KMS-11 (cell line): ENCODE results near the gene IGF2R.

Experiments
- H2AFZ ChIP-seq: fragments of 200-600 bp; sonication (generic); 2 replicates; pipeline ENCODE4 v1.6.1; 2016; ENCODE audit warnings: antibody characterized with exemption, mixed run types, low read depth
- H3K27ac ChIP-seq: fragments of 200-600 bp; sonication (generic); 2 replicates; pipeline ENCODE4 v1.6.1; 2016; ENCODE audit warnings: mild to moderate bottlenecking, mixed run types
- H3K27me3 ChIP-seq: fragments of 200-600 bp; sonication (generic); 2 replicates; pipeline ENCODE4 v1.6.1; 2017; ENCODE audit warnings: mild to moderate bottlenecking, low read depth, mixed run types, moderate library complexity; ENCODE audit not compliant: insufficient read depth
- H3K36me3 ChIP-seq: fragments of 200-600 bp; sonication (generic); 2 replicates; pipeline ENCODE4 v1.6.1; 2017; ENCODE audit warnings: mild to moderate bottlenecking, mixed run types; ENCODE audit not compliant: insufficient read depth
- H3K4me1 ChIP-seq: fragments of 200-600 bp; sonication (generic); 2 replicates; pipeline ENCODE4 v1.6.1; 2016; ENCODE audit warnings: mild to moderate bottlenecking, low read depth, mixed run types; ENCODE audit not compliant: poor library complexity, severe bottlenecking
- H3K4me2 ChIP-seq: fragments of 200-600 bp; sonication (generic); 2 replicates; pipeline ENCODE4 v1.7.0; 2016; ENCODE audit warnings: mild to moderate bottlenecking, mixed run types
- H3K4me3 ChIP-seq: fragments of 200-600 bp; sonication (generic); IDR thresholded peaks from 2 replicates; pipeline ENCODE4 v1.6.1; 2017; ENCODE audit warnings: low read depth, low read length, mixed read lengths; ENCODE audit not compliant: insufficient read depth
- H3K79me2 ChIP-seq: fragments of 200-600 bp; sonication (generic); 2 replicates; pipeline ENCODE4 v1.6.1; 2016; ENCODE audit warnings: low read depth, mixed run types; ENCODE audit not compliant: insufficient read depth
- H3K9ac ChIP-seq: fragments of 200-600 bp; sonication (generic); 2 replicates; pipeline ENCODE4 v1.6.1; 2016; ENCODE audit warnings: mild to moderate bottlenecking, mixed run types
- H4K20me1 ChIP-seq: fragments of 200-600 bp; sonication (generic); 2 replicates; pipeline ENCODE4 v1.6.1; 2016; ENCODE audit warnings: mild to moderate bottlenecking, mixed run types; ENCODE audit not compliant: insufficient read depth
- CTCF ChIP-seq: fragments of 200-600 bp; sonication (generic); conservative IDR thresholded peaks from 2 replicates; pipeline ENCODE4 v1.6.1; 2017; ENCODE audit warnings: low read depth, mild to moderate bottlenecking, antibody characterized with exemption, low read length, moderate library complexity, mixed read lengths

IGF2R gene

GRCh38 chr6:159983641-159984080, 14.8 kb downstream of the IGF2R start:
- H4K20me1 ChIP-seq: peaks cover 24% of the 10 kb centered on the region
- no peak overlapping the region for H3K9ac ChIP-seq
- H3K4me2 ChIP-seq: peak overlapping the region; percentile 60

GRCh38 chr6:159984268-159984786, 15.4 kb downstream of the IGF2R start:
- H3K79me2 ChIP-seq: peaks cover 98% of the 10 kb centered on the region
- TF ChIP-seq CTCF: no peak
- no peak overlapping the region for H3K27ac ChIP-seq
- no peak overlapping the region for H3K4me3 ChIP-seq
- H3K9ac ChIP-seq: no peak overlapping the region
- H3K4me2 ChIP-seq: peak overlapping the region; percentile 60
- no peaks in the 10 kb centered on the region for H3K27me3 ChIP-seq
- H3K36me3 ChIP-seq: no peaks in the 10 kb centered on the region
- peaks cover 93% of the 10 kb centered on the region for H3K4me1 ChIP-seq
- H2AFZ ChIP-seq: no peak overlapping the region
- H4K20me1 ChIP-seq: peaks cover 24% of the 10 kb centered on the region

More at GRCh38 chr6:159983641-159984080, 14.8 kb downstream of the IGF2R start:
- no peak for TF ChIP-seq CTCF
- Histone ChIP-seq H3K4me3 (no peak overlapping the region), H3K36me3 (no peaks in the 10 kb centered on the region), H3K27me3 (no peaks in the 10 kb centered on the region), H3K79me2 (peaks cover 98% of the 10 kb centered on the region), H3K27ac (peak overlapping the region; percentile 38; the same call in 1 of the 2 replicates), H3K4me1 (peaks cover 93% of the 10 kb centered on the region), H2AFZ (no peak overlapping the region)

GRCh38 chr6:159985296-159985945, 16.5 kb downstream of the IGF2R start:
- Histone ChIP-seq H3K79me2 (peaks cover 98% of the 10 kb centered on the region), H3K36me3 (no peaks in the 10 kb centered on the region)

GRCh38 chr6:159988983-159989454, 20.1 kb downstream of the IGF2R start:
- H3K4me3 ChIP-seq: no peak overlapping the region
- peak overlapping the region; percentile 5; the same call in 1 of the 2 replicates for H3K4me2 ChIP-seq
- TF ChIP-seq CTCF: no peak
- no peaks in the 10 kb centered on the region for H3K36me3 ChIP-seq
- H3K27ac ChIP-seq: peak overlapping the region; percentile 12; the same call in 1 of the 2 replicates
- no peaks in the 10 kb centered on the region for H3K27me3 ChIP-seq
- H3K79me2 ChIP-seq: peaks cover 99% of the 10 kb centered on the region
- H2AFZ ChIP-seq: no peak overlapping the region
- H3K4me1 ChIP-seq: peaks cover 80% of the 10 kb centered on the region
- H4K20me1 ChIP-seq: peaks cover 10% of the 10 kb centered on the region
- H3K9ac ChIP-seq: no peak overlapping the region

More at GRCh38 chr6:159985296-159985945, 16.5 kb downstream of the IGF2R start:
- Histone ChIP-seq H3K4me3 (no peak overlapping the region), H3K27me3 (no peaks in the 10 kb centered on the region), H3K9ac (no peak overlapping the region), H3K4me1 (peaks cover 93% of the 10 kb centered on the region), H3K27ac (no peak overlapping the region), H4K20me1 (peaks cover 24% of the 10 kb centered on the region), H2AFZ (no peak overlapping the region), H3K4me2 (no peak overlapping the region; the same call in 1 of the 2 replicates)
- no peak for TF ChIP-seq CTCF
